ENCODE results near the gene FBXW10. TPM values are rescaled to one million over a fixed set of nuclear protein-coding genes. Genes with fewer than 3 reads are reported as not detected.
"Not testable (repeated sequence)": the region's sequence is repeated elsewhere in the genome, so short reads cannot be mapped to it uniquely, and the experiment has no call there.

Gene FBXW10
- polyA plus RNA-seq, 1 donor from 2014 or later = 0.21 TPM

DNA sequence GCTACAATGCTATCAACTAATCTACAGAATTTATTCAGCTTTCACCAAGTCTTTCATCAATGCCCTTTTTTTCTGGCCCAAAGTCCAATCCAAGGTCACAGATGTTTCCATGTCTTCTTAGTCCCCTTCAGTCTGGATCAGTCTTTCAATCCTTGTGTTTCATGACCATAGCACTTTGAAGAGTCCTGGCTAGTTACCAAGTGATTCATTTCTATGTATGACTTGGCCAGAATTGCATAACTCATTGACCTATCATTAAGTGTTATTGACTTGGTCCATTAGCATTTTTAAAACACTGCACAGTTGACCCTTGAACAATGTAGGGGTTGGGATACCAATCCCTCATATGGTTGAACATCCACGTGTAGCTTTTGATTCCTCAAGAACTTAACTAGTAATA is 11.4 kb upstream of the FBXW10 start:
- H2AFZ ChIP-seq (ENCODE audit: low read depth, low read length); H3K9ac ChIP-seq (ENCODE audit: low read length); H3F3A ChIP-seq (ENCODE audit: insufficient read depth, low read length, poor library complexity, severe bottlenecking); H3K4me3 ChIP-seq (ENCODE audit: low read length); H3K4me2 ChIP-seq (ENCODE audit: low read length); H3K27me3 ChIP-seq (ENCODE audit: insufficient read depth, low read depth, low read length); H3K27ac ChIP-seq (ENCODE audit: low read length); H4K20me1 ChIP-seq (ENCODE audit: insufficient read depth); H3K79me2 ChIP-seq (replicated peaks; ENCODE audit: insufficient read depth, low read length); H3K9me2 ChIP-seq (ENCODE audit: insufficient read depth, low read length); H3K36me3 ChIP-seq (ENCODE audit: insufficient read depth, low read length); H3K9me3 ChIP-seq (ENCODE audit: low read length): not testable (repeated sequence)

DNA sequence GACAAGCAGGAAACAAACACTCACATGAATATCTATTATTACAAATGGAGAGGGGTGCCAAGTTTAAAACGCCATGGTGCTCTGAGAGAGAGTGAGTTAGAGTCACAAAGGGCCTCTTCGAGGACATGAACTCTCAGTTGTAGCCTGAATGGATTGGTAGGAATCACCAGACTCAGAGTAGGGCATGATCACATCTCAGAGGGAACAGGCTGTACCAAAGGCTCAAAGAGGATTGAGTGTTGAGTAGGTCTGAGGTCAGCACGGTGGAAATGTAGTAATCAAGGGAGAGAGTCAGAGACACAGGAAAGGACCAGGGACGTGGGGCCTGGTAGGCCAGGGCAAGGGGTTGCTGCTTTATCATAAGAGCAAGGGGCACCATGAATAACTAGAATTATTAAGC is 10.5 kb upstream of the FBXW10 start:
- H3K27ac ChIP-seq (ENCODE audit: low read length); H3K9ac ChIP-seq (ENCODE audit: low read length); H3K27me3 ChIP-seq (ENCODE audit: insufficient read depth, low read depth, low read length); H4K20me1 ChIP-seq (ENCODE audit: insufficient read depth); H3K79me2 ChIP-seq (replicated peaks; ENCODE audit: insufficient read depth, low read length); H3F3A ChIP-seq (ENCODE audit: insufficient read depth, low read length, poor library complexity, severe bottlenecking); H2AFZ ChIP-seq (ENCODE audit: low read depth, low read length); H3K4me2 ChIP-seq (ENCODE audit: low read length); H3K9me2 ChIP-seq (ENCODE audit: insufficient read depth, low read length); H3K36me3 ChIP-seq (ENCODE audit: insufficient read depth, low read length); H3K4me3 ChIP-seq (ENCODE audit: low read length); H3K9me3 ChIP-seq (ENCODE audit: low read length): not testable (repeated sequence)

- H3K79me2 ChIP-seq (replicated peaks; ENCODE audit: insufficient read depth, low read length); H3F3A ChIP-seq (ENCODE audit: insufficient read depth, low read length, poor library complexity, severe bottlenecking); H3K9me2 ChIP-seq (ENCODE audit: insufficient read depth, low read length); H3K4me3 ChIP-seq (ENCODE audit: low read length); H3K9ac ChIP-seq (ENCODE audit: low read length); H3K27ac ChIP-seq (ENCODE audit: low read length); H3K9me3 ChIP-seq (ENCODE audit: low read length); H4K20me1 ChIP-seq (ENCODE audit: insufficient read depth); H3K4me2 ChIP-seq (ENCODE audit: low read length); H2AFZ ChIP-seq (ENCODE audit: low read depth, low read length); H3K36me3 ChIP-seq (ENCODE audit: insufficient read depth, low read length); H3K27me3 ChIP-seq (ENCODE audit: insufficient read depth, low read depth, low read length): not testable (repeated sequence)
Measured at GRCh38 chr17:18739616-18740391, 4.0 kb upstream of the FBXW10 start.

DNA sequence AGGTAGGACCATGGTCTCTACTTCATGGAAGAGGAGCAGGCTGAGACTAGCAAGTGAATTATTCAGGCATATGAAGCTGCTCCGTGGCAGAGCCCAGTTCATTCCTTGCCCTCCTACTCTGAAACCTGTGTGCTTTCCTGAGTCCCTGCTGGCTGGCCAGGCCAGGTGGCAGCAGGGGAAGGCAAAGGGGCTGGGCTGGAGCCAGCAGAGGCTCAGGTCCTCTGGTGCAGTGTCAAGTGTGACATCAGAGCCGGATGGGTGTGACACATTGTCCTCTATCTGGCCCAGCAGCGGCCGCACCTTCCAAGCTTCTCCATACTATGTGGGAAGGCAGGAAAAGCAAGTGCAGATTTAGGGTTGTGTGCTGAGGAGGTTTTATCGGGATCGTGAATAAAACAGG is 2.6 kb upstream of the FBXW10 start:
- not testable (repeated sequence) for H3K9me3 ChIP-seq (ENCODE audit: low read length); H4K20me1 ChIP-seq (ENCODE audit: insufficient read depth); H2AFZ ChIP-seq (ENCODE audit: low read depth, low read length); H3K9me2 ChIP-seq (ENCODE audit: insufficient read depth, low read length); H3K27ac ChIP-seq (ENCODE audit: low read length); H3K9ac ChIP-seq (ENCODE audit: low read length); H3F3A ChIP-seq (ENCODE audit: insufficient read depth, low read length, poor library complexity, severe bottlenecking); H3K79me2 ChIP-seq (replicated peaks; ENCODE audit: insufficient read depth, low read length); H3K36me3 ChIP-seq (ENCODE audit: insufficient read depth, low read length); H3K4me2 ChIP-seq (ENCODE audit: low read length); H3K4me3 ChIP-seq (ENCODE audit: low read length); H3K27me3 ChIP-seq (ENCODE audit: insufficient read depth, low read depth, low read length)

GRCh38 chr17:18744726-18745125 is 872 bp downstream of the FBXW10 start:
- H3K4me3 ChIP-seq (ENCODE audit: low read length); H3K27me3 ChIP-seq (ENCODE audit: insufficient read depth, low read depth, low read length); H2AFZ ChIP-seq (ENCODE audit: low read depth, low read length); H3K79me2 ChIP-seq (replicated peaks; ENCODE audit: insufficient read depth, low read length); H3K9me2 ChIP-seq (ENCODE audit: insufficient read depth, low read length); H3K9me3 ChIP-seq (ENCODE audit: low read length); H3K4me2 ChIP-seq (ENCODE audit: low read length); H3K36me3 ChIP-seq (ENCODE audit: insufficient read depth, low read length); H3F3A ChIP-seq (ENCODE audit: insufficient read depth, low read length, poor library complexity, severe bottlenecking); H3K27ac ChIP-seq (ENCODE audit: low read length); H4K20me1 ChIP-seq (ENCODE audit: insufficient read depth); H3K9ac ChIP-seq (ENCODE audit: low read length): not testable (repeated sequence)

GRCh38 chr17:18746551-18746950 is 2.7 kb downstream of the FBXW10 start:
- H2AFZ ChIP-seq (ENCODE audit: low read depth, low read length); H3K27ac ChIP-seq (ENCODE audit: low read length); H3K36me3 ChIP-seq (ENCODE audit: insufficient read depth, low read length); H3K9me3 ChIP-seq (ENCODE audit: low read length); H3K9me2 ChIP-seq (ENCODE audit: insufficient read depth, low read length); H3K9ac ChIP-seq (ENCODE audit: low read length); H3F3A ChIP-seq (ENCODE audit: insufficient read depth, low read length, poor library complexity, severe bottlenecking); H3K4me3 ChIP-seq (ENCODE audit: low read length); H3K27me3 ChIP-seq (ENCODE audit: insufficient read depth, low read depth, low read length); H3K79me2 ChIP-seq (replicated peaks; ENCODE audit: insufficient read depth, low read length); H4K20me1 ChIP-seq (ENCODE audit: insufficient read depth); H3K4me2 ChIP-seq (ENCODE audit: low read length): not testable (repeated sequence)

GRCh38 chr17:18747501-18747900 is 3.6 kb downstream of the FBXW10 start:
- H3K9me2 ChIP-seq (ENCODE audit: insufficient read depth, low read length); H3K79me2 ChIP-seq (replicated peaks; ENCODE audit: insufficient read depth, low read length); H3K36me3 ChIP-seq (ENCODE audit: insufficient read depth, low read length); H3K9ac ChIP-seq (ENCODE audit: low read length); H3K4me2 ChIP-seq (ENCODE audit: low read length); H3K27me3 ChIP-seq (ENCODE audit: insufficient read depth, low read depth, low read length); H4K20me1 ChIP-seq (ENCODE audit: insufficient read depth); H3K9me3 ChIP-seq (ENCODE audit: low read length); H3K4me3 ChIP-seq (ENCODE audit: low read length); H3F3A ChIP-seq (ENCODE audit: insufficient read depth, low read length, poor library complexity, severe bottlenecking); H3K27ac ChIP-seq (ENCODE audit: low read length); H2AFZ ChIP-seq (ENCODE audit: low read depth, low read length): not testable (repeated sequence)

- H3K79me2 ChIP-seq (replicated peaks; ENCODE audit: insufficient read depth, low read length); H3K27me3 ChIP-seq (ENCODE audit: insufficient read depth, low read depth, low read length); H3F3A ChIP-seq (ENCODE audit: insufficient read depth, low read length, poor library complexity, severe bottlenecking); H3K27ac ChIP-seq (ENCODE audit: low read length); H4K20me1 ChIP-seq (ENCODE audit: insufficient read depth); H3K36me3 ChIP-seq (ENCODE audit: insufficient read depth, low read length); H3K9me2 ChIP-seq (ENCODE audit: insufficient read depth, low read length); H3K4me3 ChIP-seq (ENCODE audit: low read length); H3K9ac ChIP-seq (ENCODE audit: low read length); H3K9me3 ChIP-seq (ENCODE audit: low read length); H2AFZ ChIP-seq (ENCODE audit: low read depth, low read length); H3K4me2 ChIP-seq (ENCODE audit: low read length): not testable (repeated sequence)
Measured at GRCh38 chr17:18750242-18750641, 6.4 kb downstream of the FBXW10 start.

Measured in neural cell (in vitro differentiated cells).